GM12801 (cell line): ENCODE data around the gene POLG2.

Experiments
- TF ChIP-seq, protein P1 (sequence below): IDR thresholded peaks from one replicate; pipeline ENCODE4 v1.5.1; 2011; ENCODE audit warnings: control low read depth; ENCODE audit not compliant: insufficient read length; ENCODE audit errors: extremely low read depth

The POLG2 gene

DNA sequence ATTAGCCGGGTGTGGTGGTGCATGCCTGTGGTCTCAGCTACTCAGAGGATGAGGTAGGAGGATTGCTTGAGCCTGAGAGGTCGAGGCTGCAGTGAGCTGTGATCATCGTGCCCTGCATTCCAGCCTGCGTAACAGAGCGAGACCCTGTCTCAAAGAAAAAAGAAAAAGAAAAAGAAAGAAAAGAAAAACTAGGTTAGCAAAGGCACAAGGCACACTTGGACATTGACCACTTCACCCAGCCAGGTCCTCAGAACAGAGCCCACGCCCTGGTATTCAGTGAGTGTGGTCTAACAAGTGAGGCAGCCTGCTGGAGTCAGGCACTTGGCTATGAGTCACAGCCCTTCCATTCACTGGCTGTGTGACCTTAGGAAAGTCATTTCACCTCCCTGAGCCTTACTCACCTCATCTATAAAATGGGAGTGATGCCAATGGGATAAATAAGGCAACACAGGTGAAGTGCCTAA lies 37.5 kb downstream of the POLG2 start:
- TF ChIP-seq, protein P1, sequence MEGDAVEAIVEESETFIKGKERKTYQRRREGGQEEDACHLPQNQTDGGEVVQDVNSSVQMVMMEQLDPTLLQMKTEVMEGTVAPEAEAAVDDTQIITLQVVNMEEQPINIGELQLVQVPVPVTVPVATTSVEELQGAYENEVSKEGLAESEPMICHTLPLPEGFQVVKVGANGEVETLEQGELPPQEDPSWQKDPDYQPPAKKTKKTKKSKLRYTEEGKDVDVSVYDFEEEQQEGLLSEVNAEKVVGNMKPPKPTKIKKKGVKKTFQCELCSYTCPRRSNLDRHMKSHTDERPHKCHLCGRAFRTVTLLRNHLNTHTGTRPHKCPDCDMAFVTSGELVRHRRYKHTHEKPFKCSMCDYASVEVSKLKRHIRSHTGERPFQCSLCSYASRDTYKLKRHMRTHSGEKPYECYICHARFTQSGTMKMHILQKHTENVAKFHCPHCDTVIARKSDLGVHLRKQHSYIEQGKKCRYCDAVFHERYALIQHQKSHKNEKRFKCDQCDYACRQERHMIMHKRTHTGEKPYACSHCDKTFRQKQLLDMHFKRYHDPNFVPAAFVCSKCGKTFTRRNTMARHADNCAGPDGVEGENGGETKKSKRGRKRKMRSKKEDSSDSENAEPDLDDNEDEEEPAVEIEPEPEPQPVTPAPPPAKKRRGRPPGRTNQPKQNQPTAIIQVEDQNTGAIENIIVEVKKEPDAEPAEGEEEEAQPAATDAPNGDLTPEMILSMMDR: no peak

DNA sequence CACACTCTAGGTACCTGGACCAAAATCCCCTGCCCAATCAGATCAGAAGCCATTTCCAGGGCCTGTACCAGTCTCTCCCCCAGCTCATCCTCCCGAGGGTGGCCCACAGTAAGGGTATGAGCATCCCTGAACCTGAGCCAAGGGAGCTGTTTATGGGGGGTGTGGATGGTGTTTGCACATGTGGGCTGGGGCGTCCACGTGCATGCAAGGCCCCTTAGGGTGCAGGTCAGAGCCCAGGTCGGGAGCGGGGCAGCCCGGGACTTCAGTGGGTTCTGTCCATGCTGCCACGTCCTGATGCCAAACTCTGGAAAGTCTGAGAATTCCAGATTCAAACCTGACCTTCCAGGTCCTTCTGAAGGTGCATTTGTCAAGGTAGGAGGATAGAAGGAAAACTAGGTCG lies 38.1 kb downstream of the POLG2 start:
- TF ChIP-seq, protein P1: no peak

DNA sequence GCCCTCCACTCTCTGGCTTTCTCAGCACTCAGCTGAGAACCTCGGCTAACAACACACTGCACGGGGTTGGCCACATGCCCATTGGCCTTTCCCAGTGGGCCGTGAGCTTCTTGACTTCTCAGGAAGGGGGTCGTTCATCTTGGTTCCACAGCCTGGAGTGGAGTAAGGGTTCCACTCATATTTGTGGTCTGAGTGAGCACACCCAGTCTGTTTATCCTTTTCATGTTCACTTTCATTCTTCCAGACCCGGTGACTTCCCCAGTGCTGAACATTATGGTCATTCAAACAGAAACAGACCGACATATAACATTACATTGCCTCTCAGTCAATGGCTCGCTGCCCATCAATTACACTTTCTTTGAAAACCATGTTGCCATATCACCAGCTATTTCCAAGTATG lies 39.7 kb downstream of the POLG2 start:
- TF ChIP-seq, protein P1: no peak

DNA sequence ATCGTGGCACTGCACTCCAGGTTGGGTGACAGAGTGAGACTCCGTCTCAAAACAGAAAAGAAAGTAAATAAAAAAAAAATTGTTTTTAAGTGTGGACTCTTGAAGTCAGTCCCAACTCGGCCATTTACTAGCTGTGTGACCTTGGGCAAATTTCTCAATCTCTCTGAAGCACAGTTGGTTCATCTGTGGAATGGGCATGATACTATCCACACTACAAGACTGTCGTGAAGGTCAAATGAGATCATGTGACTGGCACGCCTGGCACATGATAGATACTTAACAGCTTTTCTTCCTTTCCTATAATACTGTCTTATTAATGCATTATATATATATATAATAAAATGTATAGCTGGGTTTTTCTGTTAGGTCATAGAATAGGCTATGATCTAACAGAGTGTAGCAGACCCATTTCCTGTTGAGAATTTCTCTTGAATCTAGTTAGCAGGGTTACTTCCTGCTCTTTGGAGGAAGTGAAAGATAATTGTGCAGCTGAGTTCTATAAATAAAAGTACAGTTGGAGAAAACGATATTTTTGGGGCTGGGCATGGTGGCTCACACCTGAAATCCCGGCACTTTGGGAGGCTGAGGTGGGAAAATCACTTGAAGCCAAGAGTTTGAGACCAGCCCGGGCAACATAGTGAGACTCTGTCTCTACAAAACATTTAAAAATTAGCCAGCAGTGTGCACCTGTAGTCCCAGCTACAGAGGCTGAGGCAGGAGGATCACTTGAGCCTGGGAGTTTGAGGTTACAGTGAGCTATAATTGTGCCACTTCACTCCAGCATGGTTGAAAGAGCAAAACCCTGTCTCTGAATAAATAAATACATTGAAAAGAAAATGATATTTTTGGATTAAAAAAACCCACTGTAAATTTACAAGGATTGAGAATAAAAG lies 40.6 kb downstream of the POLG2 start:
- TF ChIP-seq, protein P1: no peak

DNA sequence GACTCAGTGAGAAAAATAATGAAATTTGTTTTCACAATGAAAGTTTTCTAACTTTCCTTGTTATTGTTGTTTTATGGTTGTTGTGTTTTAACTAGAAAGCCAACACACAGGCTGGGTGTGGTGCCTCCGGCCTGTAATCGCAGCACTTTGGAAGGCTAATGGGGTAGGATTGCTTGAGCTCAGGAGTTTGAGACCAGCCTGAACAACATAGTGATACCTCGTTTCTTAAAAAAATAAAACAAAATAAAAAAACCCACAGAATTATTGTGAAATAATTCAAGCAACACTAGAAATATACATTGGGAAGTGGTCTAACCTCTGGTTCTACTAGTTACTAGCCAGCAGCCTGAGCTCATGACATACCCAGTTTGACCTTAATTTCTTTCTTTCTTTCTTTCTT lies 47.3 kb downstream of the POLG2 start:
- TF ChIP-seq, protein P1: no peak

DNA sequence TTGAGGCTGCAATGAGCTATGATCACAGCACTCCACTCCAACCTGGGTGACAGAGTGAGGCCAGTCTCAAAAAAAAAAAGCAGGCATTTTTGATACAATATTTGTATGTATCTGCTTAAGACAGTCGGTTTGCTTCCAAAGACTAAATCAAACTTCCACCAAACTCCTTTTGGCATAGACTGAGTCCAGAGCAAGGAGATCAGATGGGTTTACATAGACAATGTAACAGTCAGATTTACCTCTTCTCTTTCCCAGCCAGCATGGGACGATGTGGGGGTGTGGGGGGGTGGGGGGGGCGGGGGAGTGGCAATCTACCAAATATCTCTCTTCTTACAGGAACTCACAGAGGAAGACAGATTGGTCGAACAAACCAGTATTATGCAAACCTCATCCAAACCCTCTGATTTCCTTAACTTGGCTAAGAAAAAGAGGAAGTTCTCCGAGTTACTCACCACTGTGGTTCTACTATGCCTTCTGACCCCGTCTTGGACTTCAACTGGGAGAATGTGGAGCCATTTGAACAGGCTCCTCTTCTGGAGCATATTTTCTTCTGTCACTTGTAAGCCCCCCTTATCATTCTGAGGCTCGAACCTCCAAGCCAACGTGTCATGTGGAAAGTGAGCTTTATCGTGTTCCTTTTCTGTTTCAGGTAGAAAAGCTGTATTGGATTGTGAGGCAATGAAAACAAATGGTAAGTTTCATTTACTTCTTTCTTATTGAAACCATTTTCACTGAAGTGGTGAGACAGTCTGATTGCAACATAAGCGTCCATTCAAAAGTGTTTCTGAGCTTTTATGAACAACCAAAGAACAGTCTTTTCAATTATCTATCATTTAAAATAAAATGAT lies 48.0 kb downstream of the POLG2 start, which contains the start of gene MILR1:
TSS of gene MILR1 (plus strand) at position 451 of the 848 bp plus-strand sequence. CDS start at position 505, 54 bp downstream.
- TF ChIP-seq, protein P1: no peak

DNA sequence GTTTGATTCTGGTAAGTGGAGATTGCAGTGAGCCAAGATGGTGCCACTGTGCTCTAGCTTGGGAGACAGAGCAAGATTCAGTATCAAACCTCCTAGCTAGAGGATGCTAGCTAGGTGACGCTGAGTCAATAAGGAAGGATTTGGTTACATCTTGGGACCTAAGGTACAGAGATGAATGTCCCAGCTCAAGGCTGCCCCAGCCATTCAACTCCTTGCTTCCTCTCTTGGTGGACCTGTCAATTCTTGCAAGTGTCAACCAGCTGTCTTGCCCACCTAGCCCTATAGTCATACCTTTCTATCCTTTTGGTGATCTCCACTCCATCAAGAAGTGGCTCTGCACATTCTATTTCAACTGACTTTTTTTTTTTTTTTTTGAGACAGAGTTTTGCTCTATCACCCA lies 49.3 kb downstream of the POLG2 start:
- TF ChIP-seq, protein P1: no peak
